GM18505 (cell line): ENCODE measurements around the gene PLD1.
"Not testable (repeated sequence)": the region's sequence is repeated elsewhere in the genome, so short reads cannot be mapped to it uniquely, and the experiment has no call there.

ENCODE experiments used
- ATAC-seq: cut with Tn5 transposase; IDR thresholded peaks from one replicate; pipeline ENCODE4 v1.9.1; 2021; ENCODE audit not compliant: unreplicated experiment
- POLR2A ChIP-seq: IDR thresholded peaks from 4 replicates; pipeline ENCODE4 v1.6.1; 2011; ENCODE audit warnings: borderline replicate concordance; ENCODE audit not compliant: insufficient read depth, insufficient read length; ENCODE audit errors: extremely low read depth

The PLD1 gene

DNA sequence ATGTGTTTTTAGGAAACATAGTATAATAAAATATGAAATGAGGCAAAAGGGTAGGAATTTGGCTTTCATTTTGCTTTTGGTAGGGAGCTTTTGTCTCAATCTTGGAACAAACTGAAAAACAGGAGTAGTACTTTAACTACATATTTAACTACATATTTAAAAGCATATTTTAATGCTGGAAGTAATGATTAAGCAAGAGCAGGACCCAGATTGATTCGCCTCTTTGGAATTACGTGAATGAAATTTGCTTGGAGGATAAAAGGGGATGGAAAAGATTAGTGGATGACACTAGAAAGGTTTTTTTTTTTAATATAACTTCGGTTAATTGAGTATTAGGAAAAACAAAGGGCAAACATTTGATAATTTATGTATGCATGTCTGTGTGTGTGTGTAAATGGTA, 21.7 kb upstream of the PLD1 start:
- TF ChIP-seq POLR2A: no peak
- ATAC-seq: no peak

DNA sequence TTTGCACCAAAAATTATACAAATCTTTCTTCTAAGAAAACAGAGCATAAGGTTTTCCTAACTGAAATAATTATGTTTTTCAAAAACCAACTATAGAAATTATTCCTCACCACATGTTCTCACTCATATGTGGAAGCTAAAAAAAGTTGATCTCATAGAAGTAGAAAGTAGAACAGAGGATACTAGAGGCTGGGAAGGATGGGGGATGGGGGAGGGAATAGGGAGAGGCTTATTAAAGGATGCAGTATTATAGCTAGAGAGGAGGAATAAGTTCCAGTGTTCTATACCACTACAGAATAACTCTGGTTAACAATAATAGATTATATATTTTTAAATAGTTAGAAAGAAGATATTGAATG, 20.2 kb upstream of the PLD1 start:
- ATAC-seq: no peak

DNA sequence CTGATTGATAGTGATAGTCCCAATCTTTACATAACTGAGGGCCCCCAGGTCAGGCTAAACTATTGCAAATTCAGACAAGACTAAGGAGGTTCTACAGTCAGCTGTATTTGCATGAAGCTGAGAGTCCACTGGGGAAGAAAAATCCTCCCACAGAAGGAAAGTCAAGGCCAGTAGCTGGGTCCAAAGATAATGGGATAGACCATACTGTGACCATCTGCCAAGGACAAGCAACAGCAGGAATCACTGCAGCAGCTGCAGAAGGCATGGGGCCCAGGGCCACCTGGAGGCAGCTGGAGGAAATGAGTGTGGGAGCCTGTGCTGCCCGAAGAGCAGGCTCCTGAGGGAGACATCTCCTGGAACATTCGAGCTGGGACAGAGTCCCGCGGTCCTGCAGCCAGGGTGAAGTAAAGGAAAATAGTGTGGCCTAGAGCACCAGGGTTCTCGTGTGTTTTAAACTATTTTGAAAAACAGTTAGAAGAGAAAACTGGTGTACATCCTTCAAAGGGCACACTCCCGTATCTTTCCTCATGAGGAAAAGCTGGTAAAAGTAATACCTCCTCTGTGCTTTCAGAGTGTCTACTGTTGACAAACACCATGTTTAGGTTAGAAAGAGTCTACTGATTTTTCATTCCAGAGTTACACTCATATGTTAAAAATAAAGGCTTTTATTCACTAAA, 19.7 kb upstream of the PLD1 start:
- no peak for ATAC-seq
- no peak for TF ChIP-seq POLR2A

More for the DNA sequence above, 20.2 kb upstream of the PLD1 start:
- TF ChIP-seq POLR2A: no peak

DNA sequence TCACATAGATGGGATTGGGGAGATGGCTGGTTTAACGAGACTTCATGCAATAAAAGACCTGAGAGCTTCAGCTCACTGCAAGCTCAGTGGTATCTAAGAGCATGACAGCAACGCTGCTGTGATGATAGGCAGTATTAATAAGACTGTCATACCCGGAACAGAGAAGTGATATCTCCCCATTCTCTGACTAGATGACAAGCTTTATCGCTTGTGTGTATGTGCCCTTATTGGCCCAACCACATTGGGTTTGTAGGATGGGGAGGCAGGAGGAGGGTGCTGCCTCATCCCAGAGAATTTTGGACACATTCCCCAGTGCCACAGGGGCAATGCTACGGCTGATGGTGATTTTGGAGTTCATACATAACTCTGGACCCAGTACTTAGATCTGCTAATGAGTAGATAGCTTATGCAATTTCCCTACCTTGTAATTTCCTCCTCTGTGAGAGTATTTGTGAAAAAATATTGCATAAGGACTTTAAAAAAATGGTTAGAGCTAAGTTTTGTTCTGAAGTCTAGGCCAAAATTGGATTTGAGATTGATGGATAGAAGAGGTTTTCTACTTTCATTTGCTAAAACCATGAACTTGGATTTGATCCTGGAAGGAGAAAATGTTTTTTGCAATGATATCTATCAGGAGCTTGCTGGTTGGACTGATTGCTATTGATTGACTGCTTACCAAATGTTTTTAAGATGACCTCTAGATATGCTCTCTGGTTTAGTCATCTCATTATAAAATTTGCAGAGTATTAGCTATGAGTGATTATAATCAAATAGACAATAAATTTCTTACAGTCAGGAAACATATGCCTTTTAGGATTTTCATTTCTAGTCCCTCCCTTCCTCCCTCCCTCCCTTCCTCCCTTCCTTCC, 18.9 kb upstream of the PLD1 start:
- no peak for ATAC-seq
- no peak for TF ChIP-seq POLR2A

DNA sequence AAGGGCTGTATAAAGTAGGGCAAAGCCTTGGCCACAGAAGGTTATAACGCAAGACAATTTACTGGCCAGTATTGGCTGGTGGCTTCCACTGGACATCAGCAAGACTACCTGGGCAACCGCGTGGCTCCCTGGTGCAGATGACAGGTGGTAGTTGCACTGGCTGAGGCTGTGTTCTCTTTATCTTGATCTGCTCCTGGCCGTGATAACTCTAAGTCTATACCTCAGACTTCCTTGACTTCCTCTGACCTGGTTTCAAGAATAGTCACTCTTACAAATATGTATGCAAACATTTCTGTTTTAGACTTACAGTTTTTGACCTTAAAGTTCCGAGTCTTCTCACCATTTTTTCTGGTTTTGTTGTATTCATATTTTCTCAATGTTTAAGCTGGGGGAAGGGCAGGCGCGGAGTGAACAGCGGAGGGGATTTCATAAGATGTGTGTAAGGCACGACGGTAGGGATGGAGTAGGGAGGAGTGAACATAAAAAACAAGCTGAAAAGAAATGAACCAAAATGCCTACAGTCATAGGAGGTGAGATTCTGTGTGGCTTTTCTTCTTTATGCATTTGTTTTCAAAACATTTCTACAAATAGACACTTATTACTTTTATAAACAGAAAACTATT, 17.7 kb upstream of the PLD1 start:
- ATAC-seq: no peak
- no peak for TF ChIP-seq POLR2A

DNA sequence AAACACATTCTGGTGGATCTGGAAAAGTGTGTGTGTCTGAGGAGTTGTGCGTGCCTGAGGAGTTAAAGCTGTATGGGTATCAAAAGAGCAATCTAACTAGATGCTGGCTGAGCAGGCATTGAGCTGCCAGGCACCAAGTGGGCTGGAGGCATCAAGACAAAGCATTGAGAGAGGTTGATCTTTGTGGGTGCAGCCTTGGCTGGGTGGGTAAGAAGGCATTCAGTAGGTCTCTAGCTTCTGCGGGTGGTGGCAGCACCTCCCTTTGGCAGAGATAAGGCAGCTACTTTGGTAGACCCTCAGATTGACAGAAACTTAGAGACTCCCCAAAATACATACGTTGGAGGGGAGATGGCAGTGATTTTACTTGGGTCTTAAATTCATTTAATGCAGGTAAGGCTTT, 17.1 kb upstream of the PLD1 start:
- no peak for ATAC-seq
- no peak for TF ChIP-seq POLR2A

DNA sequence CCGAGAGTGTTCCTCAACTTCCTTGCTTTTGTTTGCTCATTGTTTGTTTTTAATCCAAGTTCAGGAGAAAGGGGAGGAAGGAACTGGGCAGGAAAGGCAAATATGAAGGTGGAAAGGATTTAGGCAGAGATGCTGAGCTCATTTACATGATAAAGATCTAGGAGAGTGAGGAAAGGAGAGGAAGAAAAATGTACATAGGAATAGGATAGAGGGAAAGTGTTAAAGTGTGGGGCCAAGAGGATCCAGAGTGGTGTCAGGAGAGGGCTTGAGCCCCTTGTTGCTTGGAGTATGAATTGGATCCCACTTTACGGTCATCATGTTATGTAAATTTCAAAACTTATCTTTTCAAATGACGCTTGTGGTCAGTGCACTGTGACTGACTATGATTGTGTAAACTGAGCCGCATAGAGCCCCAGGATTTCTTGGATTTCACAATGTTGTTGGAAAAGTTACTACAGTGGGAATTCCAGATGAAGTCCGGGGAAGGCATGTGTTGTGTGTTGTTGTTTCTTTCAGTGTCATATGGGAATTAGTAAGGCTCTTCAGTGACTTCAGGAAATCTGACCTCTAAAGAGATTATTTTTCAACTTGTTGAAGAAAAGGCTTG, 15.0 kb upstream of the PLD1 start:
- no peak for ATAC-seq
- TF ChIP-seq POLR2A: no peak

DNA sequence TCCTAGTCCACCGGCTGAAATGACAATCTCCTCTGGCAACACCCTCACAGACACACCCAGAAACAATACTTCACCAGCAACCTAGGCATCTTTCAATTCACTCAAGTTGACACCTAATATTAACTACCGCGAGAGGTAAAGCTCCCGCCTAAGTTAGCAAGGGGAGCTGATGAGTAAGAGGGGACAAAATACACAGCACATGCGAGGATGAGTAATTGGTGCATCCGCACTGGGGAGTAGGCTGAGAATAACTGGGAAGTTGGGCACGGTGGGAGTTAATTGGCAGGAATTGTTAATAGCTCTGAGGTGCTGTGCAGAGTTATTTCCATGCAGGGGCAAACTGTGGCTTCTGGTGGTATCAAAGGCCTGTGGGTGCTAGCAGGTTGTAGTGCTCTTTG, 14.5 kb upstream of the PLD1 start:
- no peak for TF ChIP-seq POLR2A
- ATAC-seq: no peak

DNA sequence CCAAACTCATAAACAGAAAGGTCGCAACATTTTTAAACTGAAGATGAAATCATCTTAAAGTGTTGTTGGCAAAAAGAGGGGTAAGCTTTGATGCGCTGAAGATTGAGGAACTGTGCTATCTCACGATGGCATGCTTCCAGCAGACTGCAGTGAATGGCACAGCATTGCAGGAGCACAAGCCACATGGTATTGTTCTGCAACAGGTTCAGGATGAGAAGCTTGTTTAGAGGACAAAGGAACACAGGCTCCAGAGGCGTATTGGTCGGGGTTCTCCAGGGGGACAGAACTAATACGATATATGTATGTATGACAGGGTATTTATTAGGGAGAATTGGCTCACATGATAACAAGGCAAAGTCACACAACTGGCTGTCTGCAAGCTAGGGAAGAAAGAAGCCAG, 13.8 kb upstream of the PLD1 start:
- ATAC-seq: no peak
- TF ChIP-seq POLR2A: no peak

DNA sequence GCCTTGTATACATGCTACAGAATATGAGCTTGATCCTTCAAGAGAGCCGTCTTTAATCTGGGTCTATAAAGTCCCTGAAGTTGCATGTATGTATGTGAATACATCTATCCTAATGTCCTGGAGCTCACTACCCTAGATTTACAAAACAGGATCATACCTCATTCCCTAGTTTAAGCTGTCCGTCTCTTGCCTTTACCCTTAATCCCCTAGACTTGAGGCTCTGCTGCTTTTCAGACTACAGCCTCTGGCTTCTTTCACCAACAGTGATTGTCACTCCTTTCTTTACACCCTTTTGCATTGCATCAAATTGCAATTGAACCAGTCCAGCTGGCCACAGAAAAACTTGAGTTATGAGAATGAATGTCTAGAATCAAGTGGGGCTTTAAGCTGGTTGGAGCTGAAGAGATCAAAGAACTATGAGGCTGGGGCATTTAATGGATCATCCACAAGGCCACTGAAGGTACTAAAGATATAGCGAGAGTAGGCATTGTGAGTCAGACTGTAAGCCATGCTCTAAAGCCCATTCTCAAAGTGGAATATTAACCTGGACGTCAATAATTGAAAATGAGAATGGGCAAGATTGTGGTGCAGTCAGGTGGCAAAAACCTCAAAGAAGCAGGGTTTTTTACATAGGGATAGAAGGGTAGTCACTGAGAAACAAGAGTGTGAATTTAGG, 12.3 kb upstream of the PLD1 start:
- no peak for ATAC-seq
- TF ChIP-seq POLR2A: no peak

DNA sequence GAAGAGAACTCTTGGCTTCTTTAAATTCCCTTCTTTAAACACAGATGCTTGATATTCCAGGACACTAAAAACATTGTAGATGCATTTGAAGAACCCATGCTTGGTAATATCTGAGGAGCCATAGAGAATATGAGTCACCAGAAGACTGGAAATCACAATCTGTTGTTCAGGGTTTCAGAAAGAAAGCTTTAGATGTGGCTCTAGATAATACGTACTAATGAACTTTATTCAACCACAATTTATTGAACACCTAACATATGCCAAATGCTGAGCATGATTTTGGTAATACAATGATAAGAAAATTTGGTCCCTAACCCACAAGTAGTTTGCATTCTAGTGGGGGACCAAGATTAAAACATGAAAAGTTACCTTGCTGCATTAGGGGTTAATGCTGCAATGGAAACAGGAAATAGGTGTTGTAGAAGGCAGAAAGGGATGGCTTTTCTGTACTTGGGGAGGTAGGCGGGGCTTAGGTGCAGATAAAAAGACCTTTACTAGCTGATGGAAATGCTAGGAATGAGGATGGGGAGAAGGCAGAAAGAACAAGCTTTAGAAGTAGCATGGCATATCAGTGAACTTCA, 11.6 kb upstream of the PLD1 start:
- no peak for ATAC-seq
- no peak for TF ChIP-seq POLR2A

DNA sequence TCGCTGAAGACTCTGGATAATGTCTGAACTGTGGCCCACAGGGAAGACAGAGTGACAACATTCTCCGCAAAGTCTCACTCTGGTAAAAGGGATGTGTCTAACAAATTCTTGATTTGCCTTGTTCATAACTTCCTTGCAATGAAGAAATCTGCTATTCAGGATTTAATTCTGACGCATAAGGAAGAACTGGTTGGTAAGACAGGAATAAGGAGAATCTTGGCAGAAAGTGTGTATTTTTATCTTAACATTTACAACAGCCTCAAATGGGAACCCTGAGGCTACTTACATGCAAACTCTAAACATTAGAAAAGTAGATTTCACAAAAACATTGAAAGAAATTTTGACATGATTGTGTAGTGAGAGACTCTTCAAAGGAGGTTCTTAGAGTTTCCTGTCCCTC, 10.8 kb upstream of the PLD1 start:
- no peak for TF ChIP-seq POLR2A
- no peak for ATAC-seq

DNA sequence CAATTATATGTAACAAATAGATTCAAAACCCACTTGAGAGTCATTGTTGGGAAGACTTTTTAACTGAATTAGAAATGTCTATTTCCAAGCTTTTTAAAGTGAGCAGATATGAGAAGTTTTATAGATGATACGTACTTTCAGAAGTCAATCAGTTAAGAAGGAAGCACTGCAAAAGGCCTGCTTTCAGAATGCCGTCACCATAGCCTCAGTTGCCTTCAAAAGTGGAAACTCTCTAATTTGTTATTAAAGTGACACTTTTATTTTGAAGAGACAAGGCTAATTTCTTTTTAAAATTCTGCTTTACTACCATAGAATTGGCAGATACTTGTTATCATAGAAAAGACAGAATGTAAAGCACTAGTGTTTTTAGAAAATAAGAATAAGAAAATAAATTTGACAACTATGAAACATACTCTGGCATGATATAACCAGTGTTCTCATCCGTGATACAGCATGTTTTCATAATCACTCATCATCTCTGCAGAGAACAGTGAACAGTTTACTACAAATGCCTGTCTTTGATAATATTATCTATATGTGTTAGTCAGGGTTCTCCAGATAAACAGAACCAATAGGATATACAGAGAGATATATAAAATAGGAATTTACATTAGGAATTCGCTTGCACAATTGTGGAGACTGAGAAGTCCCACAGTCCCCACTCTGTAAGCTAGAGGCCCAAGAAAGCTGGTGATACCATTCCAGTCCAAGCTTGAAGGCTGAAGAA, 7.0 kb upstream of the PLD1 start:
- TF ChIP-seq POLR2A: no peak
- ATAC-seq: no peak

DNA sequence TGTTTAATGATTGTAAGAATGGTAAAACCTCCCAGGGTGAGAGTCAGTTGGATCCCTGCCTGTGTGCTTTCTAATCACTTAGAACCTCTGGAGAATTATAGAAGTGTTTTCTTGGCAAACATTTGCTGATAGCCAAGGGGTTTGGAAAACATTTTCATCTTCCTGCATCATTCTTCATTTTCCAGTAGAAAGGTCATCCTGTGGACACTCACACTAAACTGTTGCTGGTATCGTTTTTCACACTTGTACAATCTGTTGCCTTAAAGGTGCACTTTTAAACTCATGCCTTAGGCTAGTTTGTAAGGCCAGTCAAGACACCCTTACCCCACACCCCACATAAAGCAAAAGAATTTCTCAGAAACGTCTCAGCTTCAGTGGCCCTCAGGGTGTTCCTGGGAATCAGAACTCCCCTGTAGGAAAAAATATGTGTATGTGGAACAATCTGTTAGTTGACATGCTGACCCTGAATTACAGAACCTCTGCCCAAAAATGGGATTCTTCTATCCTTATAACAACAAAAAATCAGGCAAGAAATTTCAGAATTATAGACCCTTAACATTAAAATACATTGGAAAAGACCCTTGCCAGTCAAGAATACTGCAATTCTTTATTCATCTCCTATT, 5.8 kb upstream of the PLD1 start:
- no peak for ATAC-seq
- TF ChIP-seq POLR2A: no peak

DNA sequence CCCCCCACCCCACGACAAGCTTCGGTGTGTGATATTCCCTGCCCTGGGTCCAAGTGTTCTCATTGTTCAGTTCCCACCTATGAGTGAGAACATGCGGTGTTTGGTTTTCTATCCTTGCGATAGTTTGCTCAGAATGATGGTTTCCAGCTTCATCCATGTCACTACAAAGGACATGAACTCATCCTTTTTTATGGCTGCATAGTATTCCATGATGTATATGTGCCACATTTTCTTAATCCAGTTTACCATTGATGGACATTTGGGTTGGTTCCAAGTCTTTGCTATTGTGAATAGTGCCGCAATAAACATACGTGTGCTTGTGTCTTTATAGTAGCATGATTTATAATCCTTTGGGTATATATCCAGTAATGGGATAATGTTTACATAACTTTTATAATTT, 4.4 kb upstream of the PLD1 start:
- ATAC-seq: not testable (repeated sequence)
